Umbilical cord (tissue), 2 donors: Measurements from ENCODE around the gene ZNF195. TPM values are rescaled to one million over a fixed set of nuclear protein-coding genes. Genes with fewer than 3 reads are reported as not detected.
"Not testable (repeated sequence)": the region's sequence is repeated elsewhere in the genome, so short reads cannot be mapped to it uniquely, and the experiment has no call there.

Experiments
- DNase-seq: peaks from one replicate; pipeline ENCODE4 v3.0.0-alpha.2; 2015; ENCODE audit warnings: low spot score
- total RNA-seq: library from RNA; depleted of rRNA; stranded (reverse); fragments of >200 nt; gene quantifications from one replicate; pipeline ENCODE4 v1.2.3, GENCODE V29; 2014; ENCODE audit warnings: low replicate concordance; ENCODE audit not compliant: insufficient read depth

Gene ZNF195
- total RNA-seq, 1 donor from 2014 or later = 9.6 TPM

DNA sequence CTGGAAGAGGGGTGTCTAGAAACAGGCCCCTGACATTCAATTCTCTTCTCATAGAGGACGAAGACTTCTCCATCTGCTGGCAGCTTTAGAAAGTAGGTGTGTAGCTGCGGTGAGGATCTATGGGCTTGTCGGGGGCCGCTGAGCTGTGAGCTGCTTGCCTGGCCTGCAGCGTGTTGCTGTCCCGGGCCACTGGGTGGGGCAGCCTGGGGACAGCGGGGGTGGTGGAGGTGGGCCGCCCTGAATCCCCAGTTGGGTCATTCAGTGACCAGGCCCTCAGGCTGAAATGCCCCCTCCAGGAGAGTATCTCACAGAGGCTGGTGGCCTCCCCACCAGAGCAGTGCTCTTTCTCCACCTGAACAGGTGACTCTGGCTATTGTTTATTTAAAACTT is 23.9 kb upstream of the ZNF195 start:
- DNase-seq = not testable (repeated sequence)

GRCh38 chr11:3402181-3402860 is 23.4 kb upstream of the ZNF195 start:
- DNase-seq = not testable (repeated sequence)

- DNase-seq = not testable (repeated sequence)
These were observed 22.1 kb upstream of the ZNF195 start for GRCh38 chr11:3401052-3401451.

GRCh38 chr11:3398509-3398908 is 19.6 kb upstream of the ZNF195 start:
- not testable (repeated sequence) for DNase-seq

DNA sequence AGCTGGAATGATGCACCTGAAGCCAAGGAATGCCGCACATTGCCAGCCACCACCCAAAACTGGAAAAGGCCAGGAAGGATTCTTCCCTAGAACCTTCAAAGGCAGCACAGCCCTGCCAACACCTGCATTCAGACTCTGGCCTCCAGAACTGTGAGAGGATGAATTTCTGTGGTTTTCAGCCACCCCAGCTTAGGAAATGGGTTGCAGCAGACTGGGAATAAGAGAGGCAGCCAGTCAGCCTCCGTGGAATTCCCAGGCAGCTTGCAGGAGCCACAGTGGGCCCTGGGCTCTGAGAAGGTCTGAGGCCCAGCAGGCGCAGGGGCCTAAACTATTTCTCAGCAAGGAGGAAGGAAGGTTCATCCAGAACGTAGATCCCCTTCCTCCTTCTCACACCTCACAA is 19.2 kb upstream of the ZNF195 start:
- not testable (repeated sequence) for DNase-seq

DNA sequence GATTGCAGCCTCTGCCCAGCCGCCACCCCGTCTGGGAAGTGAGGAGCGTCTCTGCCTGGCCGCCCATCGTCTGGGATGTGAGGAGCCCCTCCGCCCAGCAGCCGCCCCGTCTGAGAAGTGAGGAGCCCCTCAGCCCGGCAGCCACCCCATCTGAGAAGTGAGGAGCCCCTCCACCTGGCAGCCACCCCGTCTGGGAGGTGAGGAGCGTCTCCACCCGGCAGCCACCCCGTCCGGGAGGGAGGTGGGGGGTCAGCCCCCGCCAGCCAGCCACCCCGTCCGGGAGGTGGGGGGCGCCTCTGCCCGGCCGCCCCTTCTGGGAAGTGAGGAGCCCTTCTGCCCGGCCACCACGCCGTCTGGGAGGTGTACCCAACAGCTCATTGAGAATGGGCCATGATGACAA is 18.3 kb upstream of the ZNF195 start:
- not testable (repeated sequence) for DNase-seq

DNA sequence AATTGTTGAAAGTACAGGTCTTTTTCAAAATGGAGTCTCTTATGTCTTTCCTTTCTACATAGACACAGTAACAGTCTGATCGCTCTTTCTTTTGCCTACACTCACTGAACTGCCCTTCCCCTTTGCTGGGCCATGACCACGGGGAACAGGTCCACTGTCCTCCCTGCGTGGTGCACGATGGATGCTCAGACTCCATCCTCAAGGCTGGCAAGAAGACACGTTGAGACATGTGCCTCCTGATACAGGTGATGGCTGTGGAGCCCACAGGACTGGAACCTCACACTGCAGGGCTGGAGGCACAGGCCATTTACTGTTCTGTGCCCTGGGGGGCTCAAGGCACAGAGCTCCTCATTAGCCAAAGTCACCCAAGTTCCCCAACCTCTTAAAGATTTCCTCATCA is 16.5 kb upstream of the ZNF195 start:
- not testable (repeated sequence) for DNase-seq

DNA sequence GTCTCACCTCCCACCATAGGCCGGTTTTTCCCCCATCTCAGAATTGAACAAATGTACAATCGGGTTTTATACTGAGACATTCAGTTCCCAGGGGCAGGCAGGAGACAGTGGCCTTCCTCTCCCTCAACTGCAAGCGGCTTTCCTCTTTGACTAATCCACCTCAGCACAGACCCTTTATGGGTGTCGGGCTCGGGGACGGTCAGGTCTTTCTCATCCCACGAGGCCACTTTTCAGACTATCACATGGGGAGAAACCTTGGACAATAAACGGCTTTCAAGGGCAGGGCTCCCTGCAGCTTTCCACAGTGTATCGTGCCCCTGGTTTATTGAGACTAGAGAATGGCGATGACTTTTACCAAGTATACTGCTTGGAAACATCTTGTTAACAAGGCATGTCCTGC is 16.0 kb upstream of the ZNF195 start:
- not testable (repeated sequence) for DNase-seq

DNA sequence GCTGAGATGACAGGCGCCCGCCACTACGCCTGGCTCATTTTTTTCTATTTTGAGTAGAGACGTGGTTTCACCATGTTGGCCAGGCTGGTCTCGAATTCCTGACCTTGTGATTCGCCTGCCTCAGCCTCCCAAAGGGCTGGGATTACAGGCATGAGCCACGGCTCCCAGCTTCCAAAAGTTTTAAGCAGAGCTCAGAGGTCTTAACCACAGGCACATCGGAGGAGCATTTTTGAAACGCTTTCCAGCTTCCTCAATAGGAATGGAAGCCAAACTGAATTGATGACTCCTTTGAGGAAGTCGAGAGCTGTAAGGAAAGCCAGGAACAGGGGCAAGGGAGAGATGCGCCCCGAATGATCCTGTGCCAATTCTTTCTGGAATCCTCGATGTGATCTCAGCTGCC is 14.5 kb upstream of the ZNF195 start:
- not testable (repeated sequence) for DNase-seq

- DNase-seq = no peak
These were observed 3.8 kb upstream of the ZNF195 start for GRCh38 chr11:3382613-3383285.

- DNase-seq = no peak
These were observed 2.8 kb upstream of the ZNF195 start for GRCh38 chr11:3381794-3382193.

GRCh38 chr11:3380706-3381545 is 2.0 kb upstream of the ZNF195 start:
- no peak for DNase-seq

GRCh38 chr11:3375552-3375951 is 3.4 kb downstream of the ZNF195 start:
- DNase-seq = no peak

DNA sequence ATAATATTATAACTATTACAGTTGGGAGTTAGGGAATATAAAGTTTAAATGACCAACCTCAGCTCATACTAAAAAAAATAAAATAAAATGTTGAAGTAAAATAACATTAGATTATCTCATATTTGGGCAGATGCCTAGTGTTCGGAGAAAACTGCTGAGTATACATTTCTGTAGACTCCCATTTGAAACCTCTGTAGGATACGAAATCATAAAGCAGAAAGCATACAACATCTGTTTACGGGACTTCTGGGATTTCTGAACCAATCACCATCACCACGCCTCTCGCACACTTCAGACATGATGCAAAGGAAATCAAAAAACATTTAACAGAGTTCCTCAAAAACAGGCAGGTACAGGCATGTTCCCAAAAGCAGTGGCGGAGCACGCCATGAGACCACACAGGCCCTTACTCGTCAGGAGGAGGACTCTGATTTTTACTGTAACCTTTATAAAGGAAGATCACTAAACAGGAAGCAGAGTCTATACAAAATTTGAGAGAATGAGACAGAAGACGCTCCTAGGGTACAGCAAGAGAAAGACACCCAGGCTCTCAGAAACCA is 8.6 kb downstream of the ZNF195 start:
- DNase-seq = peak; percentile 50

GRCh38 chr11:3369366-3369765 is 9.6 kb downstream of the ZNF195 start:
- no peak for DNase-seq

GRCh38 chr11:3368199-3368598 is 10.7 kb downstream of the ZNF195 start:
- no peak for DNase-seq

GRCh38 chr11:3367221-3367620 is 11.7 kb downstream of the ZNF195 start:
- no peak for DNase-seq

DNA sequence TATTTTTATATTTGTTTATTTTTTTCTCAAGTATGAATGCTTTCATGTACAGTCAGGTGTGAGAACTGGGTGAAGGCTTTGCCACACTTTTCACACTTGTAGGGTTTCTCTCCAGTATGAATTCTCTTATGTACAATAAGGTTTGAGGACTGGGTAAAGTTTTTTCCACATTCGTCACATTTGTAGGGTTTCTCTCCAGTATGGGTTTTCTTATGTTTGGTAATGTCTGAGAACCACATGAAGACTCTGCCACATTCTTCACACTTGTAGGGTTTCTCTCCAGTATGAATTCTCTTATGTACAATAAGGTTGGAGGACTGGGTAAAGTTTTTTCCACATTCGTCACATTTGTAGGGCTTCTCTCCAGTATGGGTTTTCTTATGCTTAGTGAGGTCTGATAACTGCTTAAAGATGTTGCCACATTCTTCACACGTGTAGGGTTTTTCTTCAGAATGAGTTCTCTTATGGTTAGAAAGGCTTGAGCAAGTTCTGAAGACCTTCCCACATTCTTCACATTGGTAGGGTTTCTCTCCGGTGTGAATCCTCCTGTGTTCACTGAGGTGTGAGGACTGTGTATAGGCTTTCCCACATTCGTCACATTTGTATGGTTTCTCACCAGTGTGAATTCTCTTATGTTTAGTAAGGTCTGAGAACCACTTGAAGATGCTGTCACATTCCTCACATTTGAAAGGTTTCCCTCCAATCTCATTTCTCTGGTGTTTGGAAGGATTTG is 19.7 kb downstream of the ZNF195 start:
- no peak for DNase-seq

- no peak for DNase-seq
These were observed 20.8 kb downstream of the ZNF195 start for GRCh38 chr11:3357994-3358676.

GRCh38 chr11:3357302-3357701 is 21.6 kb downstream of the ZNF195 start:
- no peak for DNase-seq

GRCh38 chr11:3356858-3357257 is 22.1 kb downstream of the ZNF195 start:
- DNase-seq = no peak
